Adipose tissue (tissue), 3 donors: ENCODE data around the gene HLA-DMA. TPM values are rescaled to one million over a fixed set of nuclear protein-coding genes. Genes with fewer than 3 reads are reported as not detected.
"Not testable (repeated sequence)": the region's sequence is repeated elsewhere in the genome, so short reads cannot be mapped to it uniquely, and the experiment has no call there.

Experiments
- H3K27ac ChIP-seq: one replicate; pipeline ENCODE4 v1.5.1; 2013; ENCODE audit warnings: low read depth, low read length
- WGBS, 3 donors: extraction: QIAGEN DNeasy Blood & Tissue Kit; methylation state at CpG; one replicate each; pipeline ENCODE4 v1.1.7; 2013; 5-methylcytosine and 5-hydroxymethylcytosine counted together
- polyA plus RNA-seq, 3 donors: library from polyadenylated mRNA; stranded (reverse); fragments of 200-250 nt; gene quantifications; one replicate each; pipeline ENCODE4 v1.2.3, GENCODE V29; 2013
- donor health status: healthy with polysubstance abuse.
- donor health status: Bipolar disorder and iron deficiency.
- donor health status: healthy.

Gene HLA-DMA
- polyA plus RNA-seq, 3 donors: 14.2 to 70.0 (median 55.4) TPM

GRCh38 chr6:32963866-32964265 lies 11.0 kb upstream of the HLA-DMA start:
- H3K27ac ChIP-seq: no peak overlapping the region
- WGBS, 3 donors: 39 to 66% (median 61%) methylated on average over 1 of the region's 1 CpG

- no peak overlapping the region for H3K27ac ChIP-seq
- 21 to 67% (median 46%) methylated on average over 1 of the region's 1 CpG for WGBS, 3 donors
Measured at GRCh38 chr6:32962213-32962826, 9.4 kb upstream of the HLA-DMA start.

- H3K27ac ChIP-seq: no peak overlapping the region
- 93 to 97% (median 95%) methylated on average over 5 of the region's 5 CpGs for WGBS, 3 donors
Measured at GRCh38 chr6:32960563-32960962, 7.7 kb upstream of the HLA-DMA start.

GRCh38 chr6:32956176-32956575 lies 3.3 kb upstream of the HLA-DMA start:
- WGBS, 3 donors: 81 to 89% (median 87%) methylated on average over 2 of the region's 2 CpGs
- H3K27ac ChIP-seq: no peak overlapping the region

DNA sequence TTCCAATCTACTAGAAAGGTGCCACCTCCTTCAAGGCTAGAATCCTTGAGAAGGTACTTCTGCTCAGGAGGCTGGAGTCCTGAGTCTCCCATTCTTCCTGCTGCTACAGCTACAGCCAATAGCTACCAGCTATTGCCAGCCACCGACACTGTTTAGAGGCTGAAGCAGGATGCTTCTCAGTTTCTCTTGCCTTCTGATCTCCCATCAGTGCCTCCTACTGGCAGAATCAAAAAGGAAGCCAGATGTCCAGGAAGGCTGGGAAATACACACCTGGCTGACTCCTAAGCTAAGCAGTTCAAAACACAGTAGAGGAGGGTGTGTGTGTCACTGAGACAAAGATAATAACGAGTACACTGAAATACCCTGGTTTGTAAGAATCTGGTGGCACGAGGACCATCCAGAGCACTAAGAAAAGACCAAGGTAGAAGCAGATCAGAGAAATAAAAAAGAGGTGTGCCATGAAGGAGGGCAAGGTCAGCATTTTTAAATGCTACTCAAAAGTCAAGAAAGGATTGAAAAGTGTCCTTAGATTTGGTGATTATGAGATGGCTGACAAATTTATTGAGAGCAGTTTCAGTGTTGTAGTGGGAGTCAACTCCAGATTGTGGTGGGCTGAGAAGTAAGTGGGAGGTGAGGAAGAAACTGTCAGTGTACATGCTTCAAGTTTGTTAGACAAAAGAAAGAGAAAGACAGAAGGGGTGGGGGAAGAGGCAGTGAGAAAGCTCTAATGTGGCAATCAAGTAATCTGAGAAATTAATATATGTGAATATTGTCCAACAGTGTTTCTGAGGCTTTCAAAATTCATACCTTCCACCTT lies 2.3 kb upstream of the HLA-DMA start:
- H3K27ac ChIP-seq: no peak overlapping the region
- 18 to 40% (median 39%) methylated on average over 3 of the region's 3 CpGs for WGBS, 3 donors

- WGBS, 3 donors: 92 to 94% (median 92%) methylated on average over 4 of the region's 4 CpGs
- H3K27ac ChIP-seq: no peak overlapping the region
Measured at GRCh38 chr6:32954267-32954666, 1.4 kb upstream of the HLA-DMA start.

DNA sequence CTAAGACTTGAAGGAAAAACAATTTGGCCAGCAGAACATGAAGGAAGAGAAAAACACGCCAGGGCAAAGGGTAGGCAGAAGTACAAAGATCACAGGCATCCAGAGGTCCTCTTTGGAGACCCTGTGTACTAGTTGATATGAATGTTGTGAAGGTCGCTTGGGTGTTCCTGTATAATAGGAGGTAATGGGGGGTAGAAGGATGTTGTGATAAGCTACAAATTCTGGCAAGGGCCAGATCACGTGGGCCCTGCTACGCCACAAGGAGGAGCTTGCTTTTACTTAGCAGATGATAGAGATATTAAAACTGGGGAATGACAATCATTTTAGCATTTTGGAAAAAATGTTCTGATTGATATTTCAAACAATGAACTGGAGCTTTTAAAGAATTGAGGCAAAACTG lies 878 bp upstream of the HLA-DMA start:
- no peak overlapping the region for H3K27ac ChIP-seq
- WGBS, 3 donors: 65 to 70% (median 69%) methylated on average over 4 of the region's 4 CpGs

- no peak overlapping the region for H3K27ac ChIP-seq
- whole genome bisulfite sequencing, 3 donors: 85 to 94% (median 87%) methylated on average over 8 of the region's 8 CpGs
Measured at GRCh38 chr6:32950449-32950848, 2.4 kb downstream of the HLA-DMA start.

DNA sequence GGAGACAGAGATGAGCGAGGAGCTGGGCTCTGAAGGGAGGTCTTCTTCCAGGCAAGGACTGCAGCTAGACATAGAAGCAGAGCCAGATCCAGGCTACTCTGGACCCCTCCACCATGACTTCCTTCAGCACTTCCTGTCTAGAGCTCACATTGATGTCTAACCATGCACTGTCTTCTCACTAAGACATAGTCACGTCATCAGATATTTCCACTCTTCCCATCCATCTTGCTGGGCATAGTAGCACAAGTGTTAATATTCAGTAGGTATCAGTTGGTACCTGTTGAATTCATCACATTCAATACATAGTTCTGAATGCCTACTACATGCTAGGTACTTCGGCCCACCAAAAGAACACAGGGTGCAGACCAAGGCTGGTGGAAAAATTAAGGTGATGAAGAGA lies 2.9 kb downstream of the HLA-DMA start:
- 90 to 95% (median 90%) methylated on average over 3 of the region's 3 CpGs for WGBS, 3 donors

GRCh38 chr6:32949113-32949512 lies 3.8 kb downstream of the HLA-DMA start:
- no peak overlapping the region for H3K27ac ChIP-seq
- 87 to 90% (median 89%) methylated on average over 9 of the region's 9 CpGs for WGBS, 3 donors

More for the DNA sequence above, 2.9 kb downstream of the HLA-DMA start:
- H3K27ac ChIP-seq: no peak overlapping the region

- 66 to 78% (median 73%) methylated on average over 11 of the region's 11 CpGs for WGBS, 3 donors
- H3K27ac ChIP-seq: no peak overlapping the region
Measured at GRCh38 chr6:32947552-32948465, 5.1 kb downstream of the HLA-DMA start.

- no peak overlapping the region for H3K27ac ChIP-seq
Measured at GRCh38 chr6:32946893-32947292, 6.0 kb downstream of the HLA-DMA start.

- H3K27ac ChIP-seq: no peak overlapping the region
Measured at GRCh38 chr6:32945953-32946352, 6.9 kb downstream of the HLA-DMA start.

- no peak overlapping the region for H3K27ac ChIP-seq
- WGBS, 3 donors: 59 to 81% (median 61%) methylated on average over 9 of the region's 9 CpGs
Measured at GRCh38 chr6:32945108-32945760, 7.7 kb downstream of the HLA-DMA start.

DNA sequence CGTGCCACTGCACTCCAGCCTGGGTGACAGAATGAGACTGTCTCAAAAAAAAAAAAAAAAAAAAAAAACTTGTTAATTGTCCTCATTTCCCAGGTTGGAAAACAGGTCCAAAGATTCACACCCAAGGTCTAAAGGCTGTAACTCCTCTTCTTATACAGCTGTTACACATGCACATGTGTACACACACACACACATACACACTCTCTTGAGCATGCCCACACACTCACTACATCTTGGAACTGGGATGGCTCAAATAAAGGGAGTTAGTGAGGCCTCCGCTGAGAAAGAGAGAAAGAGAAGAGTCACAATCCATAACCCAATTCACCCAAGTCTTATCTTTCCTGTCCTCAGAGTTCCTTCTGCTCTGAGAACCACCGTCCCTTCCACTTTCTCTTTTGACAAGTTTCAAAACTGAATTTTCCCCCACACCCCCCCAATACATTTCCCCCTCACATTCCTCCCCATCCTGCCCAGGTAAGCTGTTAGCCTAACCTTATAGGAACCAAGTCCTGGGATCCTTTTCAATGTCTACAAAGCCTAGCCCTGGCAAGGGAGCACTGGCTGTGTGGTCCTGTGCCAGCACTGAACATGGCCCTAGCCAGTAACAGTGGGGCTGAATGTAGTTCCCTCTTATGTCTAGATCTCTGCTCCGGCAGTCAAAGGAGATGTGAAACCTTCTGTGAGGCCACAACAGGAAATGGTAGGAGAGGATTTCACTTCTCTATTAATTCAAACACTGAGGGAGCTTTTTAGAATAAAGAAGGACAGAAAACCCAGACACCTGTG lies 8.8 kb downstream of the HLA-DMA start:
- H3K27ac ChIP-seq: no peak overlapping the region
- 55 to 75% (median 55%) methylated on average over 4 of the region's 4 CpGs for WGBS, 3 donors

GRCh38 chr6:32942555-32943123 lies 10.3 kb downstream of the HLA-DMA start:
- H3K27ac ChIP-seq: not testable (repeated sequence)
- WGBS, 3 donors: 83 to 88% (median 88%) methylated on average over 9 of the region's 9 CpGs

DNA sequence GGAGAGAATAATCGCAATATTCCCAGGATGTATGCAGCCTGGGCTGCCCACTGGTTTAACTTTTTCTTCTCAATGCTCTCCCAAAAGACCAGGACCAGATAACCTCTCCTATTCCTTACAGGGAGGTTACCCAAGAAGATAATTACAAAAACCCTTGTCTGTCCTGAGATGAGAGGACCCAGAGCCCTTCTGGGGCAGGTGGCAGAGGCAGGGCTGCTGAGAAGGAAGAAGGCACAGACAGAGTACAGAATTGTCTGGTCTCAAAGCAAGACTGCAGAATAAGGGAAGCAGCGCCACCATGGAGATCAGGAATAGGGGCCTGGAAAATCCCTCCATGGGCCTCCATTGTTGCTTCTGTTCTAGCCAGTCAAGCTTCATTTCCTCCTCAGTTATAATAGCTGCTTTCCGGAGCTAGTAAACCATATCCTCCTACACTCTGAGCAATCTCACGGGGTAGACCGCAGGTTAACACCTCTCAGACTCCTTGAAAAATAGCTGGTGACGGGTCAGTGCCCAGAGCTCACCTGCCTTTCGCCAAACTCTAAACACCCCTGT lies 11.6 kb downstream of the HLA-DMA start:
- H3K27ac ChIP-seq: no peak overlapping the region
- WGBS, 3 donors: 43 to 66% (median 46%) methylated on average over 7 of the region's 7 CpGs
